CD4-positive, alpha-beta T cell treated with Interleukin-17A for 4 hours (primary cell): ENCODE data around the gene VPS39.

ENCODE experiments used
- DNase-seq: peaks from one replicate; pipeline ENCODE4 v3.0.0-alpha.2; 2020; ENCODE audit warnings: mixed read lengths

The VPS39 gene

GRCh38 chr15:42157981-42158765 is 49.9 kb downstream of the VPS39 start:
- no peak for DNase-seq

DNA sequence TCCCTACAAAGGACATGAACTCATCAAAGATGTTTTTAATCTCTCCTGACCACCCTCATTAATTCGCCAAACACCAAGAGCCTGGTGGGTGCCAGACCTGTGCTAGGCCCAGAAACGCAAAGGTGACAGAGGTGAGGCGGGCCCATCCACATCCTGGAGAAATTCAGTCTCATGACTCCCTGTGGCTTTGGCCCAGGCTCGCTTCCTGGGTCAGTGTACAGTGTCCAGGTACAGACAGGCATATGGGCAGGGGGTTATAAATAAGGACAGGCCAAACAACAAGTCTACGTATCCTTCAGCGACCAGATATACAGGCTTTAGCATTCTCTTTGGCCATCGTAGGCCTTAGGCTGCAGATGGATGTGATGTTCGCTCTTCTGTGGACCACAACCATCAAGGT is 50.7 kb downstream of the VPS39 start:
- no peak for DNase-seq

DNA sequence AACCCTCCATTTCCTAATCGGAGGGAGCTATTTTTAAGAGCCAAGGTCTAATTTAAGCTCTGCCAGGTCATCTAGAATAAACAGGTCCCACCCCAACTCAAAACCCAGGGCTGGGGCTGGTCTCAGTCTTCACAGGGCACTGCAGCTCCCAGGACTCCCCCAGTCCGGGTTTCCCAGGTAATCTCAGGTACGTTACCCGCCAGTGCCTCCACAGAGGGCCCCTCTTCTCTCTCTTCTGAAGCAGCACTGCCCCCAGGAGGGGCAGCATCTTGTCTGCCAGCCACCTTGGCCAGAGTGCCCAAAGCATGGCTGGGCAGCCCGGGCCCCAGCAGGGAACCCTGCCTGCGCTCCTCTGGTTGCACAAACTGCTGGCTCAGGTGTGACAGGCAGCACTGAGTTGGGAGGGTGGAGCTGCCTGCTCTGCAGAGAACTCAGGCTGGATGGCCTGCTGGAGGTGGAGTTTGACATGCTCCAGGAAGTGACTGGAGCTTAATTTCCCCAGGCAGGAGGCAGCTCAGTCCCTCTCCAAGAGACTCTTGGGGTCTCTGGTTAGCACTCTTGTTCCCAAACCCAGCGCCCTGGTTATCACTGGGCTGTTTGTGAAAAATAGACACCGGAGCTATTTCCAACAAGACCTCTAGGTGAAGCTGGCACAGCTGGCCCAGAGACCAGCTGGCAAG is 51.7 kb downstream of the VPS39 start, which contains the start of gene PLA2G4F:
Gene PLA2G4F (minus strand): TSS at position 394 of the 680 bp plus-strand sequence. CDS start 87 bp downstream, at position 307.
- DNase-seq = no peak

DNA sequence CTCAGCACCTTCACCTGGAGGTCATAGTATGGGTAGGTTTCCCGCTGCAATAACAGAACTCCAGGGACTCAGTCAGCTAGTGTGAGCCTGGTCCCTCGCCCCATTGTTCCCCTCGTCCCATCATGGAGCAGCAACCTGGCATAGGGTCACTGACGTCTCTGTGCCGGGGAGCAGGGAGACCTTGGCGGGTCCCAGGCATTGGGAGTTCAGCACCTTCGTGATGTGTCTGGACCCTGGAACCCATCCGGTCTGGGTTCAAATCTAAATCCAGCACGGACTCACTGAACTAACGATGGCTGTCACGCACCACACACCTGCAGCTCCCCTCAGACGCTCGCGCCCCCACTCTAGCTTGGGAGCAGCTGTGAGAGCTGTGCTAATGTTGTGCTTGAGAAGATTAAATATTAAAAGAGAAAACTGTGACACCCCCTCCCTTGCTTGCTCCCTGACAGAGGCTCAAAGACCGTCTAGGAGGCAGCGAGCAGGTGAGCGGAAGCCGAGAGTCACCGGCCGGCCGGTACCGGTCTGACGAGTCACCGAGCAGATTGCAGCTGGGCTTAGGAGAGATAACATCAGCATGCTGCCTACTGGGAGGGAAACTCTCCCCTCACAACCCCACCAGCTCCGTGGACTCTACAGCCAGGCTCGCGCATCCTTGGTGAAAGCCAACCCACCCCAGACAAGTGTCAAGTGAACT is 52.4 kb downstream of the VPS39 start:
- DNase-seq = no peak

- no peak for DNase-seq
Observed at GRCh38 chr15:42154956-42155355, 53.1 kb downstream of the VPS39 start.

DNA sequence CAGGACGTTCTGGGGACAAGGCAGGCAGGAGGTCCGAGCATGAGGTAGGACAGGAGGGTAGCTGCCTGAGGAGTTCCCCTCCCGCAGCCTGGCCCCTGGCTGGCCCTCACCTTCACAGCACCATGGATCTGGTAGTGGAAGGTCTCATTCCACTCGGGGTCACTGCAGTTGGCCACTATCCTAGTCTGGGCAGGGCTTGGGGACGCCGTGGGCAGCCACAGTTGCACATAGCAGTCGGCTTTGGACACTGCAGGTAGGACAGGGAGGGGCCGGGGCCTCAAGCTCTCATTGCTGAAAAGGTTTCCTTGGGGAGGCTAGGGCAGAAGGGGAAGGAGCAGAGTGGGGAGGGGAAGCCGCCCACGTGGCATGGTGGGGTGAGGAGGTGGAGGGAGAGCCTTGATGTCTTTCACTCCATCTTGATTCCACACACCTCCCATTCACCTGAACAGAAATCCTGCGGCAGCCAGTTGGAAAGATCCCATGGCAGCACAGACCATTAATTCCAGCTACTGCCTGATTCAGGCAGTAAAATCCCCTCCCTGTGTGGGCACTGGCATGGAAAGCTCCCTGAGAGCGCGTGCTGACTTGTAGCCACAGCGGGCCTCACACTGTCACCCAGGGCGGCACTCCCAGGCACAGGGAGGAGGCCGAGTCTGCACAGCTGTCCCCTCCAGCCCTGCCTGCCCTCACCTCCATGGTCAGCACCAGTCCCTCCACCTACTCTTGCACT is 53.7 kb downstream of the VPS39 start:
- DNase-seq = no peak

- no peak for DNase-seq
Observed at GRCh38 chr15:42153874-42154211, 54.3 kb downstream of the VPS39 start.

- no peak for DNase-seq
Observed at GRCh38 chr15:42152921-42153698, 55.0 kb downstream of the VPS39 start.

DNA sequence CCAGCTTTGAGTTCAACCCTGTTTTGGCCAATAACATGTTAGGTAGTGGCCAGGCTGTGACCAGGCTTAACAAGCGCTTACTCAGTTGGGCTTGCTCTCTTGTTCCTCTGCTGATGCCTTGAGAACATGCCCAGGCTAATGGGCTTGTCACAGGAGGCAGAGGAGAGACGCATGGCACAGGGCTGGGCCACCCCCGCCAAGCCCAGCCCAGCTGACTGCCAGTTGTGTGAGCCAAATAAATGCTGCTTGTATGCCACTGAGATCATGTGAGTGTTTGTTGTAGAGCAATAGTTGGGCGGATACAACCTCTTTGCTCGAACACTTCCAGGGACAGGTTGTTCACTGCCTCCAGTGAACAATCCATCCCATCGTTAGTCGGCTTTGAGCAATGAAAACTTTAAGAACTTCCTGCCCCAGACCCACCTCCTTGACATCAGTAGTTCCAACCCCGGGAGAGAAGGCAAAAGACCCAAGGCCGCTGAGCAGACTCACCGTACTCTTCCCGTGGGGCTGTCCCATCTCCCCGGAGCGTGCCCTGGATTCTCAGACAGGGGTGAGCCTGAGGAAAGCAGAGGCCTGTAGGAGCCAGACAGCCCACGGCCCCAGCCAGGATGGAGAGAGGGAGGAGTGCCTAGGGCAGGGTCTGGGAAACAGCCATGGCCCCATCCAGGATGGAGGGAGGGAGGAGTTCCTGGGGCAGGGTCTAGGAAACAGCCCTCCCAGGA is 55.7 kb downstream of the VPS39 start:
- no peak for DNase-seq

GRCh38 chr15:42151736-42152135 is 56.4 kb downstream of the VPS39 start:
- DNase-seq = no peak

DNA sequence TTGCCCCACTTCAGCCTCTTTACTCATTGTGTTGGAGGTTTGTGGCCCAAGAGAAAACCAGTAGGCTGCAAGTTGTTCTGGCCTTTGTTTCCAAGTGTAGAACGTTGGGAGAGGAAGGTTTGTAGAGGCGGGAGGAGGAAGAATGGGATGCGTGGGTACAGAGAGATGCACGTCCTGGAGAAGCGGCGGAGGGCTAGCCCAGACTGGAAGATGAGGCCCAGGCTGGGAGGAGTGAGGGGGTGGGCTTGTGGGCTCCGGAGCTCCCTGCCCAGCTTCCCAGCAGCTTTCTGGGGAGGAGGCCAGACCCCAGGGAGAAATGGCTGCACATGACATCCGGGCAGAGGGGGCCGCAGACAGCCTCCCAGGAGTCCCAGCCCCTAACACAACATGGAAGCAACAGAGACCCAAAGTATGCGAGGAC is 57.0 kb downstream of the VPS39 start:
- no peak for DNase-seq

GRCh38 chr15:42150219-42150970 is 57.7 kb downstream of the VPS39 start:
- no peak for DNase-seq

GRCh38 chr15:42149493-42150218 is 58.4 kb downstream of the VPS39 start:
- DNase-seq = no peak

- DNase-seq = no peak
Observed at GRCh38 chr15:42148808-42149492, 59.2 kb downstream of the VPS39 start.

GRCh38 chr15:42147431-42147735 is 60.7 kb downstream of the VPS39 start:
- no peak for DNase-seq

DNA sequence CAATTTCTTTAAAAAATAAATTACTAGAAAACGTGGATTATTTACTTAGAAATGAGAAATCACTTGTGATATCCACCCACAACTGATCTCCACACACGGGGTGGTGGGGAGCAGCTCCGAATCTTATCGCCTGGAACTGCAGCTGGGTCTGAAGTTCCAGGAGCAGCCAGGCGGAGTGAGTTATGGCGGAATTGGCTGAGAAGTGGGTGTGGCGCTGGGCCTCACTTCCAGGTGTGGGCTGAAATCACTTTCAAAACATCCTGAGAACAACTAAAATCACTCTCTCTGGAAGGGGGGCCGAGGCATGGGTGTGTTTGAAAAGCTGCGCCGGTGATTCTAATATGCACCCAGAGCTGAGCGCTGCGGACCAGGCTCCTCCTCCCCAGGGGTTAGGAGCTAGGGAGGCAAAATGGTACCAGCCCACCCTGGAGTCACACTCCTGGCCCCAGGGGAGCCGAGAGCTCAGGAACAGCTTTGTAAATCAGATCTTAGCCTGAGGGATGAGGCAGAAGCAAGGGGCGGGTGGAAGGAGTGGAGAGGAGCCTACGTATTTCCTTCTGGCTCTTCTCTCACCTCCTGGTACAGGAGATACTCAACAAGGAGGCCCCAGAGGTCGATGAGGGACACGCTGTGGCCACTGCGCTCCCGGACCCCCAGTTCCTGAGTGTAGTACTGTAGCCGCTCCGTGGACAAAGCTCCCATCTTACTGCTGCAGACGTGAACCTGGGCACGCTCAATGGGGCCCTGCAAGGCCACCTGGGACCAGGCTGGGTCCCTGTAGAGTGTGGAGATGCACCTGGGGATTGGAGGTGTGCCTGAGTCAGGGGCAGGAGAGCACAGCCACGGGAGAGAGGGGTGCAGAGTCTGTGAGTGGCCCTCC is 61.3 kb downstream of the VPS39 start:
- no peak for DNase-seq

- DNase-seq = no peak
Observed at GRCh38 chr15:42145546-42146455, 62.3 kb downstream of the VPS39 start.
